Measurements from ENCODE around the gene STRIP1.

DNA sequence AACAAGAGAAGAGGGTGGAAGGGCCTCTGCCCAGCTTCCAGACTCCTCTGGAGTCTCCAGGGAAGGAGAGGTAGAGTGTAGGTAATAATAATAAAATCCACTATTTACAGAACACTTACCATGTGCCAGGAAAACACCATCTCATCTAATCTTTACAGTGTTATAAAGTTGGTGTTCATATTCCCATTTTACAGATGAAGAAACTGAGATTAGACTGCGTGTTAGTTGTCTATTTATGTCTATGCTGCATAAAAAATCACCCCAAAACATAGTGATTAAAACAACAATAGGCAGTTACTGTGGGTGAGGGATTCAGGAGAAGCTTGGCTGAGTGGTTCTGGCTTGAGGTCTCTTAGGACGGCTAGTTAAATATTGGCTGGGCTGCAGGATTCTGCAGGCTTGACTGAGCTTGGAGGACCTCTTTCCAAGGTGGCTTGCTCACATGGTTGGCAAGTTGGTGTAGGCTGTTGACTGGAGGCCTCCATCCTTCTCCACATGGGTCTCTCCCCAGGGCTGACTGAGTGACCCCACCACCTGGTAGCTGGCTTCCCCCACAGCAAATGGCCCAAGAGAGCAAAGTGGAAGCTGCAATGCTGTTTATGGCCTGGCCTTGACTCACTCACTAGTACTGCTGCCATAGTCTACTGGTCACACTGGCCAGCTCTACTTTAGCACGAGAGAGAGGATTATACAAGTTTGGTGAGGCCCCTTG lies 42.5 kb downstream of the STRIP1 start:
- TF ChIP-seq, protein P1, sequence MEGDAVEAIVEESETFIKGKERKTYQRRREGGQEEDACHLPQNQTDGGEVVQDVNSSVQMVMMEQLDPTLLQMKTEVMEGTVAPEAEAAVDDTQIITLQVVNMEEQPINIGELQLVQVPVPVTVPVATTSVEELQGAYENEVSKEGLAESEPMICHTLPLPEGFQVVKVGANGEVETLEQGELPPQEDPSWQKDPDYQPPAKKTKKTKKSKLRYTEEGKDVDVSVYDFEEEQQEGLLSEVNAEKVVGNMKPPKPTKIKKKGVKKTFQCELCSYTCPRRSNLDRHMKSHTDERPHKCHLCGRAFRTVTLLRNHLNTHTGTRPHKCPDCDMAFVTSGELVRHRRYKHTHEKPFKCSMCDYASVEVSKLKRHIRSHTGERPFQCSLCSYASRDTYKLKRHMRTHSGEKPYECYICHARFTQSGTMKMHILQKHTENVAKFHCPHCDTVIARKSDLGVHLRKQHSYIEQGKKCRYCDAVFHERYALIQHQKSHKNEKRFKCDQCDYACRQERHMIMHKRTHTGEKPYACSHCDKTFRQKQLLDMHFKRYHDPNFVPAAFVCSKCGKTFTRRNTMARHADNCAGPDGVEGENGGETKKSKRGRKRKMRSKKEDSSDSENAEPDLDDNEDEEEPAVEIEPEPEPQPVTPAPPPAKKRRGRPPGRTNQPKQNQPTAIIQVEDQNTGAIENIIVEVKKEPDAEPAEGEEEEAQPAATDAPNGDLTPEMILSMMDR (IDR thresholded peaks at IDR 0.05), result no peak
- TF ChIP-seq POLR2A (IDR thresholded peaks at IDR 0.05), result no peak
